B cell (primary cell): ENCODE measurements around the gene OMA1. TPM values are rescaled to one million over a fixed set of nuclear protein-coding genes. Genes with fewer than 3 reads are reported as not detected.
"Not testable (repeated sequence)": the region's sequence is repeated elsewhere in the genome, so short reads cannot be mapped to it uniquely, and the experiment has no call there.

Source experiments
- ATAC-seq: fragments of 200-7000 bp; cut with Tn5 transposase; one replicate; pipeline ENCODE4 v1.10.0; 2021; ENCODE audit warnings: low read depth, mild to moderate bottlenecking, moderate number of reproducible peaks, moderate library complexity
- CTCF ChIA-PET: fragments of 350-600 bp; sonication (Branson Sonifier 250); formaldehyde crosslinking; loops from one replicate; lab custom pipeline; 2021; ENCODE audit warnings: antibody characterized with exemption, inconsistent platforms; lab: Charles Lee
- POLR2A ChIA-PET: fragments of 350-600 bp; sonication (Branson Sonifier 250); formaldehyde crosslinking; loops from one replicate; lab custom pipeline; 2021; ENCODE audit warnings: antibody characterized with exemption; lab: Charles Lee
- DNase-seq: peaks from one replicate; pipeline ENCODE4 v3.0.0; 2013
- H2AFZ ChIP-seq: 2 replicates; pipeline ENCODE4 v1.6.1; 2012; ENCODE audit warnings: mild to moderate bottlenecking, low read depth, low read length; ENCODE audit not compliant: insufficient read depth, poor library complexity, severe bottlenecking
- H3K27ac ChIP-seq, 2 donors: 1 replicate in 1 of 2; 2 replicates in 1 of 2; pipeline ENCODE4 v1.5.1; 2012 to 2013; ENCODE audit warnings: low read length in 2 of 2, mild to moderate bottlenecking in 2 of 2, moderate library complexity in 1 of 2
- H3K27me3 ChIP-seq, 4 experiments: fragments of 200-600 bp in 1 of 4; sonication (generic) in 1 of 4; replicated peaks in 1 of 4; 1 replicate in 2 of 4; 2 replicates in 2 of 4; pipeline versions ENCODE4 v1.6.1 to v1.7.0; 2013 to 2016; ENCODE audit warnings: low read length in 3 of 4, mild to moderate bottlenecking in 2 of 4, mixed read lengths in 1 of 4, moderate library complexity in 1 of 4; ENCODE audit not compliant: insufficient read depth in 4 of 4, control insufficient read depth in 3 of 4; ENCODE audit errors: control extremely low read depth in 1 of 4
- H3K36me3 ChIP-seq, 2 experiments: replicated peaks in 1 of 2; 1 replicate in 1 of 2; 2 replicates in 1 of 2; pipeline versions ENCODE4 v1.6.1 to v1.7.1; 2013; ENCODE audit warnings: low read length in 1 of 2; ENCODE audit not compliant: insufficient read depth in 2 of 2, control insufficient read depth in 1 of 2; ENCODE audit errors: control extremely low read depth in 1 of 2, extremely low read depth in 1 of 2
- H3K4me1 ChIP-seq, 2 donors: fragments of 200-600 bp in 1 of 2; sonication (generic) in 1 of 2; 1 replicate in 1 of 2; 2 replicates in 1 of 2; pipeline versions ENCODE4 v1.5.1 to v1.6.1; 2013 to 2017; ENCODE audit warnings: low read length in 2 of 2; ENCODE audit not compliant: control insufficient read depth in 2 of 2, insufficient read depth in 2 of 2
- H3K4me2 ChIP-seq: replicated peaks from 2 replicates; pipeline ENCODE3; 2012; ENCODE audit warnings: mild to moderate bottlenecking, low read depth, low read length; ENCODE audit not compliant: poor library complexity, severe bottlenecking
- H3K4me3 ChIP-seq, 5 experiments: fragments of 200-600 bp in 1 of 5; sonication (generic) in 1 of 5; 1 replicate in 3 of 5; 2 replicates in 2 of 5; pipeline versions ENCODE4 v1.5.1 to v1.7.0; 2011 to 2016; ENCODE audit warnings: low read length in 4 of 5, mild to moderate bottlenecking in 4 of 5, low read depth in 2 of 5, control low read depth in 1 of 5, moderate library complexity in 1 of 5; ENCODE audit not compliant: insufficient read depth in 1 of 5; ENCODE audit errors: control extremely low read depth in 1 of 5, extremely low read depth in 1 of 5
- H3K79me2 ChIP-seq: fragments of 200-600 bp; sonication (generic); one replicate; pipeline ENCODE4 v1.6.0; 2016; ENCODE audit warnings: low read length; ENCODE audit not compliant: control insufficient read depth, insufficient read depth
- H3K9ac ChIP-seq: fragments of 200-600 bp; sonication (generic); 2 replicates; pipeline ENCODE4 v1.6.1; 2017; ENCODE audit warnings: mild to moderate bottlenecking, low read length, moderate library complexity
- H3K9me3 ChIP-seq, 3 donors: one replicate each; pipeline versions ENCODE4 v1.6.1 to v1.7.1; 2013; ENCODE audit warnings: low read length in 2 of 3; ENCODE audit not compliant: control insufficient read depth in 2 of 3, insufficient read depth in 1 of 3; ENCODE audit errors: control extremely low read depth in 1 of 3
- H4K20me1 ChIP-seq: 2 replicates; pipeline ENCODE4 v1.6.0; 2012; ENCODE audit warnings: mild to moderate bottlenecking, low read length; ENCODE audit not compliant: insufficient read depth, control insufficient read depth, poor library complexity, severe bottlenecking
- H3K27ac Mint-ChIP-seq: one replicate; pipeline ENCODE4 v1.8.0; 2021; ENCODE audit warnings: mixed read lengths
- H3K27me3 Mint-ChIP-seq: one replicate; pipeline ENCODE4 v1.8.0; 2021; ENCODE audit warnings: mixed read lengths
- H3K4me1 Mint-ChIP-seq: one replicate; pipeline ENCODE4 v1.8.0; 2021; ENCODE audit warnings: mixed read lengths
- H3K4me3 Mint-ChIP-seq: one replicate; pipeline ENCODE4 v1.8.0; 2021; ENCODE audit warnings: mixed read lengths
- H3K9me3 Mint-ChIP-seq: one replicate; pipeline ENCODE4 v1.8.0; 2022; ENCODE audit warnings: mixed read lengths; ENCODE audit not compliant: insufficient read depth
- EZH2 ChIP-seq: IDR thresholded peaks from 2 replicates; pipeline ENCODE4 v1.6.1; 2012; ENCODE audit warnings: borderline replicate concordance, low read depth, mild to moderate bottlenecking, moderate library complexity, low read length; ENCODE audit not compliant: insufficient read depth, poor library complexity, severe bottlenecking
- whole genome bisulfite sequencing: methylation state at CpG from one replicate; pipeline ENCODE4 v1.1.5; 2013; ENCODE audit warnings: missing lambda C conversion rate; ENCODE audit not compliant: insufficient coverage; 5-methylcytosine and 5-hydroxymethylcytosine counted together
- intact Hi-C: fragments of 100-400 bp; cut with micrococcal nuclease; formaldehyde crosslinking; loops from one replicate; pipeline ENCODE4 v1.10.0; 2022
- polyA plus RNA-seq: library from polyadenylated mRNA; depleted of rRNA; stranded (reverse); fragments of >200 nt; gene quantifications from 2 replicates; pipeline ENCODE4 v1.2.3, GENCODE V29; 2012
- total RNA-seq, 2 donors: library from RNA; stranded (reverse); fragments of 120-200 nt in 1 of 2; gene quantifications; 1 replicate in 1 of 2; 2 replicates in 1 of 2; pipeline versions ENCODE4 v1.2.3 to v1.2.4, GENCODE V29; 2013 to 2022
- TF ChIP-seq, protein P1 (sequence below): fragments of 200-600 bp; IDR thresholded peaks from one replicate; pipeline ENCODE4 v1.8.0; 2022; ENCODE audit warnings: antibody characterized with exemption, mild to moderate bottlenecking

Gene OMA1
- total and polyA plus RNA-seq, 2 donors (not counting 1 experiment from before 2014, with no cell fraction given): 22.8 to 67.5 TPM

DNA sequence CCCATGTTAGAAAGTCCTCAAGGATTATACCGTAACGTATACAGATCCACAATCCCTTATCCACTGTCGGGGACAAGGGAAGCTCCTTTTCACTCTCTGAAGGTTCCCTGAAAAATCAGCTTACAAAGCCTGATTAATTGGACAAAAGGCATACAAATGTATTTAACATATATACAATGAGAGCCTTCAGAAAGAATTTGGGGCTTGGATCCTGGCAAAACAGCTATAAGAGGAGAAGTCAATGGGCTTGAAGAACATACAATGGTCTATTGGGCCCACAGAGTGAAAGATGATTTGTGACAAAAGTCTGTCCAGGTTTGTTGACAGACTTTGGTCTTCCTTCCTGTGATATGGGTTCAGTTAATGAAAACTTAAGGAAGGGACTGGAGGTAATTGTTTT, 19.8 kb upstream of the OMA1 start:
- H3K9me3 ChIP-seq: no peaks in the 10 kb centered on the region
- peaks cover 0 to 7% (median 5%) of the 10 kb centered on the region in 4 experiments for H3K27me3 ChIP-seq
- intact Hi-C loops: no loop called here
- Mint-ChIP-seq H3K4me1 (no peaks in the 10 kb centered on the region), H3K4me3 (no peak overlapping the region), H3K9me3 (no peaks in the 10 kb centered on the region), H3K27me3 (peaks cover 53% of the 10 kb centered on the region), H3K27ac (no peak overlapping the region)
- no peaks in the 10 kb centered on the region for H3K36me3 ChIP-seq
- no CpG with 5 or more reads among the region's 3 CpGs for WGBS
- H4K20me1 ChIP-seq: no peaks in the 10 kb centered on the region
- ATAC-seq: no peak
- TF ChIP-seq EZH2: no peak
- TF ChIP-seq, protein P1, sequence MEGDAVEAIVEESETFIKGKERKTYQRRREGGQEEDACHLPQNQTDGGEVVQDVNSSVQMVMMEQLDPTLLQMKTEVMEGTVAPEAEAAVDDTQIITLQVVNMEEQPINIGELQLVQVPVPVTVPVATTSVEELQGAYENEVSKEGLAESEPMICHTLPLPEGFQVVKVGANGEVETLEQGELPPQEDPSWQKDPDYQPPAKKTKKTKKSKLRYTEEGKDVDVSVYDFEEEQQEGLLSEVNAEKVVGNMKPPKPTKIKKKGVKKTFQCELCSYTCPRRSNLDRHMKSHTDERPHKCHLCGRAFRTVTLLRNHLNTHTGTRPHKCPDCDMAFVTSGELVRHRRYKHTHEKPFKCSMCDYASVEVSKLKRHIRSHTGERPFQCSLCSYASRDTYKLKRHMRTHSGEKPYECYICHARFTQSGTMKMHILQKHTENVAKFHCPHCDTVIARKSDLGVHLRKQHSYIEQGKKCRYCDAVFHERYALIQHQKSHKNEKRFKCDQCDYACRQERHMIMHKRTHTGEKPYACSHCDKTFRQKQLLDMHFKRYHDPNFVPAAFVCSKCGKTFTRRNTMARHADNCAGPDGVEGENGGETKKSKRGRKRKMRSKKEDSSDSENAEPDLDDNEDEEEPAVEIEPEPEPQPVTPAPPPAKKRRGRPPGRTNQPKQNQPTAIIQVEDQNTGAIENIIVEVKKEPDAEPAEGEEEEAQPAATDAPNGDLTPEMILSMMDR: no peak
- H3K4me2 ChIP-seq: no peak overlapping the region
- no peaks in the 10 kb centered on the region for H3K79me2 ChIP-seq
- H3K27ac ChIP-seq: no peak overlapping the region
- no peaks in the 10 kb centered on the region for H3K4me1 ChIP-seq
- no peak overlapping the region for H3K4me3 ChIP-seq
- CTCF ChIA-PET: no interaction called here
- no peak overlapping the region for H3K9ac ChIP-seq
- H2AFZ ChIP-seq: no peak overlapping the region
- DNase-seq: no peak
- POLR2A ChIA-PET: no interaction called here

DNA sequence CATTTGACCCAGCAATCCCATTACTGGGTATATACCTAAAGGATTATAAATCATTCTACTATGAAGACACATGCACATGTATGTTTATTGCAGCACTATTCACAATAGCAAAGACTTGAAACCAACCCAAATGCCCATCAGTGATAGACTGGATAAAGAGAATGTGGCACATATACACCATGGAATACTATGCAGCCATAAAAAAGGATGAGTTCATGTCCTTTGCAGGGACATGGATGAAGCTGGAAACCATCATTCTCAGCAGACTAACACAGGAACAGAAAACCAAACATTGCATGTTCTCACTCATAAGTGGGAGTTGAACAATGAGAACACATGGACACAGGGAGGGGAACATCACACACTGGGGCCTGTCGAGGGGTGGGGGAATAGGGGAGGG, 17.2 kb upstream of the OMA1 start:
- CTCF ChIA-PET, H3K27ac ChIP-seq, H3K27ac Mint-ChIP-seq, H3K4me1 Mint-ChIP-seq, ATAC-seq, H3K4me2 ChIP-seq, intact Hi-C loops, H3K4me1 ChIP-seq, H3K79me2 ChIP-seq, H2AFZ ChIP-seq, H3K27me3 ChIP-seq, H3K4me3 ChIP-seq, POLR2A ChIA-PET, H3K4me3 Mint-ChIP-seq, H4K20me1 ChIP-seq, H3K9me3 ChIP-seq, H3K36me3 ChIP-seq, DNase-seq, H3K9me3 Mint-ChIP-seq, H3K9ac ChIP-seq: not testable (repeated sequence)
- no CpG with 5 or more reads among the region's 1 CpG for WGBS
- H3K27me3 Mint-ChIP-seq: peaks cover 45% of the 10 kb centered on the region
